Loucy (cell line): ENCODE measurements around the gene SPIN1.

Experiments used
- H2AFZ ChIP-seq: fragments of 200-600 bp; sonication (generic); 2 replicates; pipeline ENCODE4 v1.6.0; 2016; ENCODE audit warnings: antibody characterized with exemption, mild to moderate bottlenecking, low read length, moderate library complexity
- H3F3A ChIP-seq: fragments of 200-600 bp; 2 replicates; pipeline ENCODE4 v1.6.0; 2016; ENCODE audit warnings: antibody characterized with exemption, low read depth, mild to moderate bottlenecking
- H3K27me3 ChIP-seq: fragments of 200-600 bp; sonication (generic); 2 replicates; pipeline ENCODE4 v1.6.1; 2014; ENCODE audit warnings: low read length, mild to moderate bottlenecking; ENCODE audit not compliant: insufficient read depth, poor library complexity, severe bottlenecking
- H3K36me3 ChIP-seq: fragments of 200-600 bp; sonication (generic); 2 replicates; pipeline ENCODE4 v1.6.1; 2016; ENCODE audit warnings: low read length; ENCODE audit not compliant: insufficient read depth
- H3K4me1 ChIP-seq: fragments of 200-600 bp; sonication (generic); 2 replicates; pipeline ENCODE4 v1.5.1; 2014; ENCODE audit warnings: low read length, mild to moderate bottlenecking; ENCODE audit not compliant: insufficient read depth, poor library complexity, severe bottlenecking
- H3K4me2 ChIP-seq: fragments of 200-600 bp; sonication (generic); 2 replicates; pipeline ENCODE4 v1.6.0; 2014; ENCODE audit warnings: antibody characterized with exemption, low read length, low read depth, mild to moderate bottlenecking; ENCODE audit not compliant: poor library complexity, severe bottlenecking
- H3K4me3 ChIP-seq: fragments of 200-600 bp; sonication (generic); 2 replicates; pipeline ENCODE4 v1.5.1; 2014; ENCODE audit warnings: low read length, mild to moderate bottlenecking, mixed read lengths; ENCODE audit not compliant: poor library complexity, severe bottlenecking
- H3K79me2 ChIP-seq: fragments of 200-600 bp; sonication (generic); 2 replicates; pipeline ENCODE4 v1.6.1; 2014; ENCODE audit warnings: low read length; ENCODE audit not compliant: insufficient read depth
- H3K9ac ChIP-seq: fragments of 200-600 bp; sonication (generic); 2 replicates; pipeline ENCODE4 v1.6.0; 2014; ENCODE audit warnings: mild to moderate bottlenecking, low read depth, low read length, moderate library complexity; ENCODE audit not compliant: poor library complexity, severe bottlenecking
- H3K9me2 ChIP-seq: fragments of 200-600 bp; sonication (generic); replicated peaks from 2 replicates; pipeline ENCODE4 v1.6.1; 2016; ENCODE audit warnings: low read depth, low read length, mixed read lengths
- H3K9me3 ChIP-seq: fragments of 200-600 bp; sonication (generic); 2 replicates; pipeline ENCODE4 v1.6.1; 2014; ENCODE audit warnings: mild to moderate bottlenecking, antibody characterized with exemption, low read length, low read depth; ENCODE audit not compliant: insufficient read depth
- H4K20me1 ChIP-seq: fragments of 200-600 bp; sonication (generic); 2 replicates; pipeline ENCODE4 v1.6.0; 2014; ENCODE audit warnings: antibody characterized with exemption, low read length, mild to moderate bottlenecking; ENCODE audit not compliant: insufficient read depth, poor library complexity, severe bottlenecking
- CTCF ChIP-seq: fragments of 200-600 bp; sonication (generic); conservative IDR thresholded peaks from 2 replicates; pipeline ENCODE4 v1.5.1; 2014; ENCODE audit warnings: mild to moderate bottlenecking, antibody characterized with exemption, low read length
- EZH2phosphoT487 ChIP-seq: fragments of 200-600 bp; IDR thresholded peaks from 2 replicates; pipeline ENCODE4 v1.6.1; 2018; ENCODE audit warnings: antibody characterized with exemption, mild to moderate bottlenecking, moderate library complexity, borderline replicate concordance

SPIN1 gene

DNA sequence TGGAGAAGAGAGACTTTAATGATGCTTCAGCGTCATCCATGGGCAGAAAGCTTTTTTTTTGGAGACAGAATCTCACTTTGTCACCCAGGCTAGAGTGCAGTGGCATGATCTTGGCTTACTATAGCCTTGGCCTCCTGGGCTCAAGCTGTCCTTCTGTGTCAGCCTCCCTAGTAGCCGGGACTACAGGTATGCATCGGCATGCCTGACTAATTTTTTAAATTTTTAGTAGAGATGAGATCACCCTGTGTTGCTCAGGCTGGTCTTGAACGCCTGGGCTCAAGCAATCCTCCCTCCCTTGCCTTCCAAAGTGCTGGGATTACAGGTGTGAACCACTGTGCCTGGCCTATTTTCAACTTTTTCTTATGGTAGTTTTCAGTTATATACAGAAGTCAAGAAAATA is 23.2 kb downstream of the SPIN1 start:
- no peaks in the 10 kb centered on the region for H3K4me1 ChIP-seq
- no peak overlapping the region for H2AFZ ChIP-seq
- no peak overlapping the region for H3K4me3 ChIP-seq
- no peak overlapping the region for H3K9ac ChIP-seq
- H4K20me1 ChIP-seq: peaks cover 26% of the 10 kb centered on the region
- H3F3A ChIP-seq: no peaks in the 10 kb centered on the region
- H3K36me3 ChIP-seq: peaks cover 15% of the 10 kb centered on the region; the same call in 1 of the 2 replicates
- TF ChIP-seq EZH2phosphoT487: no peak
- TF ChIP-seq CTCF: no peak
- no peaks in the 10 kb centered on the region for H3K27me3 ChIP-seq
- no peaks in the 10 kb centered on the region for H3K9me2 ChIP-seq
- peaks cover 15% of the 10 kb centered on the region for H3K9me3 ChIP-seq
- peaks cover 100% of the 10 kb centered on the region for H3K79me2 ChIP-seq
- H3K4me2 ChIP-seq: no peak overlapping the region

DNA sequence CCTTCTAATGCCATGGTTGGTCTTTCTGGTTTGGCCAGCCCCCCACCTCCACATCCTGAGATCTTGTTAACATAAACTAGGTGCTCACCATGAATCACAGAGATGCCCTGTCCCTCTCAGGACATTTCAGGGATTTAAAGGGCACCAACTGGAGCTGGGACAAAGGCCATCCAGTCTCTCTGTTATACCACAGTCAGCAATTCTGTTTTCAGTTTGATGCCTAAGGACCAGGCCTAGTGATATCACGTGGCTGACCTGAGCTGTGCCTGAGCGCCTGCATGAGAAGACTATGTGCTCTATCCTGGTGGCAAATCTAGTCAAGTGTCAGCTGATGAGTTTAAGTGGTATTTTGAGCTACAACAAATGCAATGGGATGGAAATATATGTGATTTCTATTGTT is 26.1 kb downstream of the SPIN1 start:
- Histone ChIP-seq H4K20me1 (peaks cover 23% of the 10 kb centered on the region), H3K4me3 (no peak overlapping the region), H3K27me3 (no peaks in the 10 kb centered on the region), H3F3A (no peaks in the 10 kb centered on the region), H3K79me2 (peaks cover 100% of the 10 kb centered on the region), H3K9ac (no peak overlapping the region), H2AFZ (no peak overlapping the region), H3K4me1 (peaks cover 8% of the 10 kb centered on the region), H3K9me3 (peaks cover 22% of the 10 kb centered on the region), H3K4me2 (no peak overlapping the region), H3K36me3 (peaks cover 40% of the 10 kb centered on the region), H3K9me2 (no peaks in the 10 kb centered on the region)
- TF ChIP-seq CTCF (no peak), EZH2phosphoT487 (no peak)

GRCh38 chr9:88418025-88418424 is 29.8 kb downstream of the SPIN1 start:
- no peak overlapping the region for H3K4me3 ChIP-seq
- H2AFZ ChIP-seq: no peak overlapping the region
- no peak overlapping the region for H3K4me2 ChIP-seq
- peaks cover 28% of the 10 kb centered on the region for H3K9me3 ChIP-seq
- H3F3A ChIP-seq: no peaks in the 10 kb centered on the region
- peaks cover 62% of the 10 kb centered on the region for H3K36me3 ChIP-seq
- no peaks in the 10 kb centered on the region for H3K27me3 ChIP-seq
- H4K20me1 ChIP-seq: peaks cover 42% of the 10 kb centered on the region
- H3K79me2 ChIP-seq: peaks cover 100% of the 10 kb centered on the region
- H3K4me1 ChIP-seq: peaks cover 13% of the 10 kb centered on the region
- no peak for TF ChIP-seq EZH2phosphoT487
- TF ChIP-seq CTCF: no peak
- H3K9ac ChIP-seq: no peak overlapping the region
- no peaks in the 10 kb centered on the region for H3K9me2 ChIP-seq
